Hematopoietic multipotent progenitor cell treated with erythropoietin and hydrocortisone succinate and interleukin-3 and kit ligand, for 6 days (in vitro differentiated cells): Measurements from ENCODE around the gene PIK3CG.
"Not testable (repeated sequence)": the region's sequence is repeated elsewhere in the genome, so short reads cannot be mapped to it uniquely, and the experiment has no call there.

Experiments
- DNase-seq: peaks from one replicate; pipeline ENCODE4 v3.0.0-alpha.2; 2015

PIK3CG gene

DNA sequence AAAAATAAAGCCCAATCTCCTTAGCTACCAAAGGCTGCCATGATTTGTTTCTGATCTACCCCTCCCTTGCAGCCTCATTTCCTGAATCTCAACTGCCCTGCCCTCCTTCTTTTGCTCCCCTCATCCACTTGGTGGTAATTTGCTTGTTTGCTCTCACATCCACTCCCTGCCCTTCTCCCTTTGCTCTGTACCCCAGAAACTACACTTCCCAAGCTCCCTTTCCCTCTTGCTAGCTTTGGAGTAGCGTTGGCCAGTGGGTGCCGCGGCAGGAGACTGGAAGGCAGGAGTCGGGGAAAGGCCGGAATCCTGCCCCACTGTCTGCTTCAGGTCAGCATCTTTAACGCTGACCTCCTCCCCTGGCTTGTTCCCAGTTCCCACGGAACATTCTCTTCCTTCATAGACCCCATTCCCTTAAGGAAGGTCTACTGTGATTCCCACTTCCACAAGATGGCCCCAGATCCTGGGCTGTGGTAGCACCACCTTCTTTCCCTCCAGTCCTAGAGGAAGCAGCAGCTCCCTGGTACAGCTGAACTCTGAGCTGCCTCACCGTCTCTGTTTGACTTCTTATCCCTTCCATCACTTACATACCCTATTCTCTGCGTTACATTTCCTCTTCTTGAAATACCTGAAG, 79.1 kb downstream of the PIK3CG start:
- DNase-seq = no peak

- DNase-seq = peak; percentile 95
Observed at GRCh38 chr7:106947244-106947728, 82.2 kb downstream of the PIK3CG start.

GRCh38 chr7:106952001-106952657, 87.0 kb downstream of the PIK3CG start:
- DNase-seq = no peak

- DNase-seq = peak; percentile 26
Observed at GRCh38 chr7:106952658-106953231, 87.7 kb downstream of the PIK3CG start.

- peak; percentile 32 for DNase-seq
Observed at GRCh38 chr7:106954840-106955239, 89.8 kb downstream of the PIK3CG start.

DNA sequence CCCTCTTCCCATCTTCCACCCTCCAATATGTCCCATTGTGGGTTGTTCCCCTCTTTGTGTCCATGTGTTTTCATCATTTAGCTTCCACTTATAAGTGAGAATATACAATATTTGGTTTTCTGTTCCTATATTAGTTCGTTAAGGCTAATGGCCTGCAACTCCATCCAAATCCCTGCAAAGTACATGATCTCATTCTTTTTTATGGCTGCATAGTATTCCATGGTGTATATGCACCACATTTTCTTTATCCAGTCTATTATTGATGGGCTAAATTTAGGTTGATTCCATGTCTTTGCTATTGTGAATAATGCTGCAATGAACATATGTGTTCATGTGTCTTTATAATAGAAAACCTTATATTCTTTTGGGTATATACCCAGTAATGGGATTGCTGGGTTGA, 90.8 kb downstream of the PIK3CG start:
- DNase-seq = not testable (repeated sequence)
